ENCODE data around the gene P2RY2. TPM values are rescaled to one million over a fixed set of nuclear protein-coding genes. Genes with fewer than 3 reads are reported as not detected.

Gene P2RY2
- total RNA-seq, 1 donor from 2014 or later = 18.3 TPM

DNA sequence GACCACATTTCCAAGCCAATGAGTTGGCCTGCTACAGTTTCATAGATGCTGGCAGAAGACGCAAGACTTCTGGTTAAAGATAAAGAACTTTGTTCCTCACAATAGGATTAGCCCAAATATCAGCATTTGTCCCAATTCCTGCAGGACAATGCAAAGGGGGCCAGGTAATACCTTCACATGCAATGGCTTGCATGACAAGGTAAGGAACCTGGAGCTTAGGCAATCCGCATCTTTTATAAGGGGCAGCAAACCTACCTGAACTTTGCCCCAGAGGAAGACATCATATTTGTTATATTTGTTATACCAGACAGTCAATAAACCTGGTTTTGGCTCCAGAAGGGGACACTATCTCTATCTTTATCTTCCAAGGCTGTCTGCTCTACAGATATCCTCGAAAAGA, 59.4 kb downstream of the P2RY2 start:
- Histone ChIP-seq H3K4me1 (no peaks in the 10 kb centered on the region), H3K27me3 (no peaks in the 10 kb centered on the region), H3K36me3 (no peaks in the 10 kb centered on the region), H3K4me3 (no peak overlapping the region), H3K9me3 (no peaks in the 10 kb centered on the region), H3K27ac (no peak overlapping the region)
- DNase-seq (ENCODE audit: low spot score in 2 of 2) = no peak
- no peak for TF ChIP-seq CTCF (IDR thresholded peaks at IDR 0.05)
- intact Hi-C loops (cut with DNase I) = no loop called here

DNA sequence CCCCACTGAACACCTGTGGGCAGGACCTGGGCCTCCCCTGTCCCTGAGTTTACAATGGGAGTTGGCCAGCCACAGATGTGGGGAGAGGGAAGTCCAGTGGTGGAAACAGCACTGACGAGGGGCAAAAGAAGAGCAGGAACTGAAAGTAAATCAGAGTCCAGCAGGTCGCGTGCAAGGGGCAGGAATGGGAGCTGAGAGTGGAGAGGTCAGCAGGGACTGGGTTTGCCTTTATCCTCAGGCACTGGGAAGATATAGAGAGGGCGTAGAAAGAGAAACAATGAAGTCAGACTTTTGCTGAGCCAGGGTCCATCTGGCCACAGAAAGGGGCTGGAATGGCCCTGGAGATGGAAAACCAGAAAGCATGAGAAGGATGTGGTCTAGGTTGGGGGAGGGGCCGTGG, 62.5 kb downstream of the P2RY2 start:
- no peaks in the 10 kb centered on the region for H3K4me1 ChIP-seq
- intact Hi-C loops (cut with DNase I) = no loop called here
- H3K27me3 ChIP-seq = no peaks in the 10 kb centered on the region
- H3K9me3 ChIP-seq = no peaks in the 10 kb centered on the region
- no peak for DNase-seq (ENCODE audit: low spot score in 2 of 2)
- H3K36me3 ChIP-seq = no peaks in the 10 kb centered on the region
- TF ChIP-seq CTCF (IDR thresholded peaks at IDR 0.05) = no peak
- H3K27ac ChIP-seq = no peak overlapping the region
- no peak overlapping the region for H3K4me3 ChIP-seq

- no peak for TF ChIP-seq CTCF (IDR thresholded peaks at IDR 0.05)
- H3K36me3 ChIP-seq = no peaks in the 10 kb centered on the region
- H3K27ac ChIP-seq = no peak overlapping the region
- H3K4me3 ChIP-seq = no peak overlapping the region
- intact Hi-C loops (cut with DNase I) = no loop called here
- no peaks in the 10 kb centered on the region for H3K9me3 ChIP-seq
- no peak for DNase-seq (ENCODE audit: low spot score in 2 of 2)
- H3K27me3 ChIP-seq = no peaks in the 10 kb centered on the region
- H3K4me1 ChIP-seq = no peaks in the 10 kb centered on the region
Observed at GRCh38 chr11:73281201-73281741, 63.2 kb downstream of the P2RY2 start.

DNA sequence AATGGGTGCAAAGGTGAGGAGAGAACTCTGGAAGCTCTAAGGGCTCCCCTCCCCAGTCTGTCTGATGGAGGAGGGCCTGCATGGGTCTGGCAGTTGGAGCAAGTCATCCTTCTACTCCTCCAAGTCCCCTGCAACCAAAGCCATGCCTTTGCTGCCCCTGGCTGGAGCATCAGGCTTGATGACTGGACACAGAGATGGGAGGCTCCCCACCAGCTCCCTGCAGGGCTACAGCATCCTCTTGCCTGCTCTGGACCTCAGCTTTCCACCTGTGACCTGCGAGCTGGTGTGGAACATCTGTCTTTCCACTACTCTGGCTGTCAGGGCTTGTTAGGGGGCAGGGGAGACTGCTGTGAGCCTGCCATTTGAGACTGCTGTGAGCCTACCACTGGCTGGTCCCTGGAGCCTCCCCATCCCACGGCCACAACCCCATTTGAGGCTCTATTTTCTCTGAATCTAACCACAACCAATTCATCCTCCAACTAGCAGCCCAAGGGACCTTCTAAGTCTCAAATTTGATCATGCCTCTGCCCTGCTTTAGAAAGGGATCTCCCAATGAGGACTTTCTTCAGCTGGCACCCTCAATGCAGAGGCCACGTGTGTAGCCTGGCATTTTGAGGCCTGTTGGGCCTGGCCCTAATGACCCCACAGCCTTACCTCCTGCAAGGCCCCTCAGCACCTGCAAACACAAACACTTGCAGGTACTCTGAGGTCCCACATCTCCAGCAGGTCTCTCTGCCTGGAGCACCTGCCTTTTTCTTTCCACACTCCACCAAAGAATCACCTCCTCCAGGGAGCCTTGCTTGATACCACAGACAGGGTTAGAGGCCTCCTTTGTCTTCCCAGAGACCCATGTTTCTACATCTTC, 63.9 kb downstream of the P2RY2 start:
- H3K9me3 ChIP-seq = no peaks in the 10 kb centered on the region
- DNase-seq (ENCODE audit: low spot score in 2 of 2) = no peak
- TF ChIP-seq CTCF (IDR thresholded peaks at IDR 0.05) = no peak
- H3K27me3 ChIP-seq = no peaks in the 10 kb centered on the region
- H3K36me3 ChIP-seq = no peaks in the 10 kb centered on the region
- intact Hi-C loops (cut with DNase I) = no loop called here
- H3K4me1 ChIP-seq = no peaks in the 10 kb centered on the region
- no peak overlapping the region for H3K27ac ChIP-seq
- no peak overlapping the region for H3K4me3 ChIP-seq

- Histone ChIP-seq H3K9me3 (no peaks in the 10 kb centered on the region), H3K4me3 (no peak overlapping the region), H3K27ac (no peak overlapping the region), H3K36me3 (no peaks in the 10 kb centered on the region), H3K4me1 (peaks cover 0 to under 1% of the 10 kb centered on the region in 2 donors), H3K27me3 (no peaks in the 10 kb centered on the region)
- TF ChIP-seq CTCF (IDR thresholded peaks at IDR 0.05) = no peak
- intact Hi-C loops (cut with DNase I) = no loop called here
- no peak for DNase-seq (ENCODE audit: low spot score in 2 of 2)
Observed at GRCh38 chr11:73283276-73284000, 65.4 kb downstream of the P2RY2 start.

All from ascending aorta (tissue), 2 donors.